ELF-1 (cell line): ENCODE data around the gene APOLD1.
"Not testable (repeated sequence)": the region's sequence is repeated elsewhere in the genome, so short reads cannot be mapped to it uniquely, and the experiment has no call there.

Source experiments
- DNase-seq: peaks from one replicate; pipeline ENCODE4 v3.0.0-alpha.2; 2016; ENCODE audit warnings: low read depth, low spot score

APOLD1 gene

GRCh38 chr12:12839439-12839838, 54.0 kb downstream of the APOLD1 start:
- DNase-seq, result not testable (repeated sequence)

DNA sequence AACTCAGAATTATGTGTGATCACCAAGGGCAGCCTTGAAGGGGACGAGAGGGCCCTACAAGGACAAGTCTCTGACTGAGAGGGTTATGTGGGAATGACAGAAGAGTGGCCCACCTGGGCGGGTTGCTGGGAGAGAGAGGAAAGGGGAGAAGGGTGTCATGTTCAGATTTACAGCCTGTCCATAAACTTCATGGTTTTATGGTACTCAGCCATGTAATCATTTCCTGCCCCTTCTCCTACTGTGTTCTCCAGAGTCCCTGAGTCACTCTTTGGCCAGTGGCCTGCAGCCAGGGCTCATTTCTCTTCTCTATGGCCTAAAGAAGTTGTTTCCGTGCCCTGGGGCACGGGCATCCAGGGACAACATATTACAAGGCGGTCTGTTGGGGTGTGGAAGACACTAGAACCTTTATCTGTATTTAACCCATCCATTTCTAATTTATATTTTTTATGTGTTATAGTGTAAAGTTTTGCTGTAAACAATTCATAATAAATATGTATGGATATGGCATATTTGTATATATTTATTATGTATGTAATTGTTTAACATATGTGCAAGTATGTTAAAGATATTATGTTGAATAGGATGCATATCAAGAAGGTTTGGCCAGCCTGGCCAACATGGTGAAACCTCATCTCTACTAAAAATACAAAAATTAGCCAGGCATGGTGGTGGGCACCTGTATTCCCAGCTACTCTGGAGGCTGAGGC, 54.6 kb downstream of the APOLD1 start:
- peak; percentile 9 for DNase-seq

DNA sequence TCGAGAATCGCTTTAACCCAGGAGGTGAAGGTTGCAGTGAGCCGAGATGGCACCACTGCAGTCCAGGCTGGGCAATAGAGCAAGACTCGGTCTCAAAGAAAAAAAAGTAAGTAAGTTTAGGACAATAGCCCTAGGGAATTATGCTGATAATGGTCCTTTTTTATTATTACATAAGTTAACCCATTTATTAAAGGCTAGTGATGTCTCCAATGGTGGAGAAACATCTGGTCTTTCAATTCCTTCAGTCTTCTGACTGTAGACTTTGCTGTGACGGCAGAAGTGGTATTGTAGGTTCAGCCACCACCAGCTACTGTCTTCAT, 55.1 kb downstream of the APOLD1 start:
- DNase-seq, result no peak
